HTR-8/SVneo (cell line): ENCODE results near the gene BMP6.
"Not testable (repeated sequence)": the region's sequence is repeated elsewhere in the genome, so short reads cannot be mapped to it uniquely, and the experiment has no call there.

ENCODE experiments used
- DNase-seq: peaks from one replicate; pipeline ENCODE4 v3.0.0; 2011; ENCODE audit warnings: low spot score, mixed read lengths; ENCODE audit not compliant: insufficient read length
- FAIRE-seq: peaks from 2 replicates; lab custom pipeline; 2011; peaks lifted over from hg19 to GRCh38; lab: Jason Lieb, UNC

BMP6 gene

DNA sequence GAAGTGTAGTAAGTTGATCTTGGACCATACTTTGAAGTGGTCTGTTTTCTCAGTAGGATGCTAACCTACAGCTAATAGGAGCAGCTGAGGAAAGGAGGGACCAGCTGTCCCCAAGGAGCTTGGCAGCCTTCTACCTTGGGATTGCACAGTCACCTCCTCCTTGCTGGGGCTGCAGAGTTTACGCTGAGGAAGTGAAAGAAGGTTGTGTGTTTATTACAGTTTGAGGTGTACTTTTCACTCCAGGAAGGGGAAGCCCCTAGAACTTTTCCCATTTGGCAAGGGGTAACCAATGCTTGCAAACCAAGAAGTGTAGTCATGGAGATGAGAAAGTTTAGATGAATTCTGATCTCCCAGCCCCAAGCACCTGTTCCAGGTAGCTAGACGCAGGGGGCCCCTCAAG is 58.8 kb downstream of the BMP6 start:
- no peak for FAIRE-seq
- DNase-seq: no peak

DNA sequence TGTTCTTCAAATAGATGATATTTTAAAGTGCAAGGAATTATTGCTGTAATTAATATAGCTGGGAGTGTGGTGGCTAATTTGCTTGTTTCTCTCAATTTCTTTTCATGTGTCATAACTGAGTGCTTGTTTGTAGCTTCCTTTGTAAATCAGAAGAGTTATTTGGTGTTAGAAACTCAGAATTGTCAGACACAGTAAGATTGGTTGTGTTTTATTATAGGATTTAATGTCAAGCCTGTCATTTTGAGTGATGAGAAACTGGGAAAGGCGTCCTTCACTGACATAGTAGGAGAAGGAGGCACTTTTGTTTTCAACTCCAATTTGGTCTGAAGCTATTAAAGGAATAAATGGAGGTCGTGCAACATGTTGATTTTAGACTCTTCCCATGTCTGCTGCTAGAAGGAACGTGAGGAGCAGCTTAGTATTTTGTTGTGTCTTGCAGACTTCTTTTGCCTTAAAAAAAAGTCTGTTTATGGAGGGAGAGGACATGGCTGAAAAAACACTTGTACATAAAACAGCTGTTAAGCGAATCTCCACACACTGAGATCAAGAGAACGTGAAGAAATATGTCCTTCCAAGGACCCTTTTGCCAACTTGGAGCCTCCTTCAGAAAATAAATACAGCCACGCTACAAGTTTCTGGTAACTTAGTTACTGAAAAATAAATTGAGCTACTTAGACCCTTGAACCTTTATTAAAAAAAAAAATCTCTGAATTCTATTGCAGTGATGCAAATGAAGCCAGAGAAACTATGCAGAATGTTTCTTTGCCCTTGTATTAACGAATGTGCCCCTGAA is 59.5 kb downstream of the BMP6 start:
- no peak for FAIRE-seq

DNA sequence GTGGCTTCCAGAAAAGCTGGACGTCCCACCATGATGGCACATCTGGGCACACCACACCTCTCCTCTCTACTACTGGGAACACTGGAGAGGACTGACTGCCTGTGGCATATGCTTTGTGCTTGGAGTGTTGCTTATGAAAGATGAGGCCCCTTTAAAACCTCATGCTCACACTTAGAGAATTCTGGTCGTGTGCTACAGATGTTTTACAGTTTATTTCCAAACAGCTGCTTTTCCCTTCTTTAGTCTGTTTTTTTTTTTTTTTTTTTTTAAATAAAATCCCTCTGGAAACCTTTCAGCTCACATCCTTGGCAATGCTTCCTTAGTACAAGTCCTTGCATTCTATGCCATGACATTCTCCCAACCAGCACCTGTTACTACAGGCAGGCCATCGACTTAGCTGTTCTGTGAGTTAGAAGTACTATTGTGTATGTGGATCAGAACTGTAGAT is 60.3 kb downstream of the BMP6 start:
- FAIRE-seq: no peak
- DNase-seq: no peak

More for the DNA sequence above, 59.5 kb downstream of the BMP6 start:
- no peak for DNase-seq

DNA sequence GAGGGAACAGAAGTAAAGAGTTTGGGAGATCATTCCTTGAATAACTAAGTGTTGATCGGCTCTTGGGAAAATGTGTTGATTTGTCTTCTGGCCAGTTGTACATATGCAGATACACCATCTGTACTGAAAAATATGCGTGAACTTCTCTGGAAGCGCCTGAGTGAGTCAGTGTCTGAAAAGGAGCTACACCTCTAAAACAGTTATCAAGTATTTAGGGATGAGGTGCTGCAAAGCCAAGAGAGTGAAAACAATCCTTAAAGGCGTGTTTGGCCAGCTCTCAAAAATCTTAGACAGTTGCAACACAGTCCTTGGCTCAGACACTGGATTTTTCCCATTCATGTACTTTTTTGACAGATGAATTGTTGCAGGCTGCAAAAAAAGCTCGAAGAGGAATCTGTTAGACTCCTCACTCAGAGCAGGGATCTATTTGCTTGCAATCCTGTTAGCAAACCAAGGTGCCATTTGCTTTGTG is 61.3 kb downstream of the BMP6 start:
- FAIRE-seq (no peak), DNase-seq (no peak)

DNA sequence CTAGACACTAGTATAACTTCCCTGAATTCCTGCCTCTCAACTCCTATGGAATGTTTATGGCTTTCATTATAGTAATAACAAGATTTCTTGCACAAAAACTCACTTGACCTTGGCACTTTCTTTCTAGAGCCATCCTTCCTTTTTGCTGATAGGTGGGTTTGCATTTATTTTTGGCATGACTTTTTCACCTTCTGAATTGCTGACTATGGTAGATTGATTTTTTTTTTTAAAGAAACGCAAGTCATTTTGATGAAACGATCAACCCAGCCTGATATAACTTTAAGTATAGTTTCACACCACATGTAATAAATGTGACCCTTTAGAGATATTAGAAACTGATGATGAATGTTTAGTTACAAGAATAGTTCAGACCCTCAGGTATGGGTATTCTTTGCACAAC is 61.8 kb downstream of the BMP6 start:
- FAIRE-seq: no peak
- DNase-seq: no peak

DNA sequence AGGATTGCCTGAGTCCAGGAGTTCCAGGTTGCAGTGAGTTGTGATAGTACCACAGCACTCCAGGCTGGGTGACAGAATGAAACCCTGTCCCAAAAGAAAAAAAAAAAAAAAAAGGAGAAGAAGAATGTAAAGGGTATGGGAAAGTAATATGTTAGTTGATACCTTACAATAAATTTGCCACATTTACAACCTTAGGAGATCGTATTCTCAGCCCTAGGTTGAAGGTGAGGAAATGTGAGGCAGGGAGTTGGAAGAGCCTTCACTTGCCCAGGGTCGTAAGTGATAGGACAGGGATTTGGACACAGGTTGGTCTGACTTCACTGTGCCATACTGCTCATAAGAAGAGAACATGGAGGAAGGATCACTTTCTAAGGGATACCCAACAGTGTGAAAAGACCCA is 68.6 kb downstream of the BMP6 start:
- DNase-seq (no peak), FAIRE-seq (no peak)

DNA sequence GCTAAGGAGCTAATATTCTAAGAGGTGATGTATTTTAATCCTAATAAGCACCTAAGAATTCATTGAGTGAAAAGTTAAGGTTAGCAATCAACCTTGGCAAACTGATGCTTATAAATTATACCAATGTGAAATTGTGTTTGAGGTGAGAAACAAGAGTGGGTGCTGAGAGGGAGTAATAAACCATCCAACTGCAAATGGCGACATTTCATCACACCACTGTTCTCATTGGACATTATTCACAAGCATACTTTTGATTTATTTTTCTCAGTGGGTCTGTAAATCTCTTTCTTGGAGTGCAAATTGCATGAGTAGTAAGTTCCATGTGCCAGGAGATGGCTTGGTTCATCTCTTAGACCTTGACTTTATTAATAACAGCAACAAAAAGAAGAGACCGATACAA is 71.5 kb downstream of the BMP6 start:
- FAIRE-seq (no peak), DNase-seq (no peak)

DNA sequence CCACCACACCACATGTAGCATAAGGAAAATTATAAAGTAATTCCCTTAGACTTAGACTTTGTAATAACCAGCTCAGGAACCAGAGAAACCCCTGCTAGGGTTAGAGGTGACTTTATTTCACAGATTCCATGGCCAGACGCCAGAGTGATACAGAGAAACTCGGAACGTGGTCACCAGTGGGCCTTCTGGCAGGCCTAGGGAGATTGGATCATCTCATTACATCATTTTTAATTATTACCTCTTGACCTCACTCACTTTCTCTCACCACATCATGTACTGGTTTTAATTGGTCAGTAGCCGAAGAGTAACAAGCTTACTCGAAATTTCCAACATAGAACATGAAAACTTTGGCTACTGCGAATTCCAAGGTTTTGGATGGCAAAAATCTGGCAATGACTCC is 72.9 kb downstream of the BMP6 start:
- DNase-seq (no peak), FAIRE-seq (no peak)

DNA sequence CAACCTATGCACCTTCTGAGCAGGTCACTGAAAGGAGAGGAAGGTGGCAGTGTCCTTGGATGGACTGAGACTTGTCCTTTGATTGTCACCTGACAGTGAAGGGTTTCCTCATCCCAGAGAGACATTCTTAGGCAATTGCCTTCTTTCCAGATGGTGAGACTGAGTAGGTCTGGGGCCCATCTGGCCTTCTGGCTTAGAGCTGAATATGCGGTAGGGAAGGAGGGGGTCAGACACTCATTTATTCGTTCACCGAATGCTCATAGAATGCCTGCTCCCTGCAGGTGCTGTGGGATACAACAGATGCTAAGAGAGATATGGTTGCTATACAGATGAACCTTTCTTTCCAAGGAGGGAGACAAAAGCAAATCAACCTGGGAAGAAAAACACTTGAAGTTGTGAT is 76.8 kb downstream of the BMP6 start:
- no peak for FAIRE-seq
- DNase-seq: no peak

DNA sequence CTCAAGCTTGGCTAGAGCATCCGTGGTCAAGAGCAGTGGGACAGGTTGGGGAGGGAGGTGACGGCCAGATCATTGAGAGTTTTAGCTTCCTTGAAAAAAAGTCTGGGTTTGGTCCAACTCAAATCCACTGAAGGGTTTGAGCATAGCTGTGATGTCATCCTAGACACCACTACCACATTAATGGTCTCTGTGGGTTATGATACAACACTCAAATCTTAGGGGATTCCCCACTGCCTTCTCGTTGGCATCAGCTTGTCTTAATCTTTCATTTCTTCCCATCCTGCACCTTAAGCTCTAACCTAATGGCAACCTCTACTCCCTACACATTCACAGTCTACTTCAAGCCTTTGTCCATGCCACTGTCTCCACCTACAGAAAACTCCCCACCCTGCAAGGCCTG is 77.3 kb downstream of the BMP6 start:
- FAIRE-seq (no peak), DNase-seq (no peak)

DNA sequence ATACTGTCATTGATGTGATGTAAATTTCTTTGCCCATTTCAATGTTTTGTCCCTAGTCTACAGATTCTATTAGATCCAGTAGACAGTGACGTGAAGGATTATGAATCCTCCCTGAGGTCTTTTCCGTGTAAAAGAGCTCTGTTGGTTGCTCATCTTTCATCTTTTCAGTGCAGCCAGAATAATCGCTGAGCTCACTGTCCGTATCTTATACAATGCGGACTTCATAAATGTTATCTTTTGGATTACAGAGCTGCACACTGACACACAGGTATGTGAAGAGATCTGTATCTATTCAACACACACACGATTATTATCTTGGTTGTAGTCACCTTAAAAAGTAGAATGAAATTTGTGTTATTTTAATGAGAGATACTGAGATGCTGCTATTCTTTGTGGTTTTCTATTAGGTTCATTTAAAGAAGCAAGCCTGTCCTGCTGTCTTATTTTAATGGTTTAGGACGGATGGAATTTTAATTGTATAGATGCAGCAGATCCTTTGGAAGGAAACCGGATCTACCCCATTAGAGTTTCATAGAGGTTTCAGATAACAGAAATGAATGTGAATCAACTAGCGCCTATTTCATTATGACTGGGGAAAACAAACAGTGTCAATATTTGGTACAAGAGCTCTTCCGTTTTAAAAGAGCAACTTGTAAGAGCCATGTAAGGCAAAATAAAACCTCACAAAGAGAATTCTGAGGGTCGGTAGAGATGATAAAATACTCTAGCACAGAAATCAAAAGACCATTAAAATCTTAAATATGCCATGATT is 79.4 kb downstream of the BMP6 start:
- FAIRE-seq: no peak
- no peak for DNase-seq

DNA sequence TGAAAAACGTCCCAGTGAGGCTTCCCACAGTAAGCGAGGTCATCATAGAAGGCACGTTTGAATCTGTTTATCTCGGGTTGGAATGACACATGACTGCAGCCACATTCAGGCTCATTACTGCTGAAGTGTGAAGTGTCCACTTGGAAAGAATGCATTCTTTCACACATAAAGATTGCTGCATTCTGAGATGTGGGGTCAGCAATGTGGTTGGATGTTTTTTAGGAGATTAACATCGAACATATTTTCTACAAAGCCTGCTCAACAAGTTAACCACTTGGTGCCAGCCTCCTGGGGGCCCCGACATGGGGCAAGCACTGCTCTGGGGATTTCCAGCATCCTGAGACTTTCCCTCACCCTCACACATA is 79.9 kb downstream of the BMP6 start:
- DNase-seq: no peak
- no peak for FAIRE-seq

DNA sequence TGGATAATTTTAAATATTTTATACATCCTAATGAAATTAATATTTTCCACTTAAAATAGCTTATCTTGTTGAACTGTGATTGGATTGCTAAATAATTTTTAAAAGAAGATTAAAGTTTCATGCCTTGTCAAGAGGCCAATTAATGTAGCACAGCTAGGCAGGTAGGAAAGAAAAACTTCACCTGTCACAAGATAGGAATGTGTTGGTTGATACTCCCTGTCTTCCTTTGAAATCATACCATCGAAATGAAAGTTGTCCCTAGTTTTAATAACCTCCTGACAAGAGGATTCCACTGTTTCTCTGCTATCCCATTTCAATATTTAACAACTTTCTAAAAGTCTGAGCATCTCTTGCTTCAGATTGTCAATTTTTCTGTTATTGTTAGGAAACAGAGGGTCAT is 80.8 kb downstream of the BMP6 start:
- FAIRE-seq (no peak), DNase-seq (no peak)

DNA sequence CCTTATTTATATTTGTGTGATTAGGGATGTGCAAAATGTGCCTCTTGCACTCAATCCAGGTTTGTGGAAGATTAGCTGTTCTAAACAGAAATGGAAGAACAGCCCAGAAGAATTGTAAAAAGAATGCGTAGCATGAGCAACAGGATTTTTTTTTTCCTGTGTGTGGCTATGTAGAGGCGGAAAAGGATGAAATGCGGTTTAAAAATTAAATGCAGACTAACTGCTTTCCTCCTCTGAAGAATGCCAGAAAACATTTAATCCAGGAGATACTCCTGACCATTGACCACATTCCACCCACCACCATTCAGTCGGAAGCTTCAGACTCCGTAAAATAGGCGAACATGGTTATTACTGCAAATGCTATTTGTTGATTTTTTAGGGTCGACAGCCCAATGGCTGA is 83.4 kb downstream of the BMP6 start:
- DNase-seq (no peak), FAIRE-seq (no peak)

DNA sequence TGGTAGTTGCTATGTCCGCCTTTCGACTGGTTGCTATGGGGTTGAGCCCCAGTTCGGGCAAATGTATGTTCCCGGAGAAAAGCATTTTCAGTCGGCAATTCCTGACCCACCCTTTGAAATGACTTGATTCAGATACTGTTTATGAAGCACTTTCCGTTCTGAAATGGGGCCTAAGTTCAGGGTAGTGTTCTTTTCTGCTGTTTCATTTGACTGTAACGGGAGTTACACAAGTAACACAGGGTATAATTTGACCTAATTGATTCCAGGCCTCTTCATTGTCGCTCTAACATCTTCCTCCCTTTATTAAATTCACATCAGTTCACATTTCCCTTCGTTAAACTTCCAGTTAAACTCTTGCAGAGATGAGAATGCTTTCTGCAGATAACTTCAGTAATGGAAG is 85.5 kb downstream of the BMP6 start:
- DNase-seq (no peak), FAIRE-seq (no peak)

DNA sequence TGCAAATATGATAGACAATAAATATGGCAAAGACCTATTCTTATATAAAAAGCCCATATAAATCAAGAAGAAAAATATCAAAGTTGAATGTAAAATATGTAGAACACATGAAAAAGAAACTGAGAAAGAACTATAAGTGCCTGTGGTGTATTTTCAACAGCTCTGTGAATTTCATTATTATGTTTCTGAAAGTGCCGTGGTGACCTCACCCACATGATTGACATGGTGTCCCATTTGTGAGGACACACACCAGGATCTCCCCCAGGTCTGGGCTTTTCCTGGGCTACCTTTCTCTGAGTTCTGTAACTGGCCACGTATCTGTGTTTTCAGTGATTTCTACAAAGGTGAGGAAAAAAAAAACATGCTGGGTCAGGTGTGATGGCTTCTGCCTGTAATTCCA is 86.7 kb downstream of the BMP6 start:
- DNase-seq: no peak
- no peak for FAIRE-seq

DNA sequence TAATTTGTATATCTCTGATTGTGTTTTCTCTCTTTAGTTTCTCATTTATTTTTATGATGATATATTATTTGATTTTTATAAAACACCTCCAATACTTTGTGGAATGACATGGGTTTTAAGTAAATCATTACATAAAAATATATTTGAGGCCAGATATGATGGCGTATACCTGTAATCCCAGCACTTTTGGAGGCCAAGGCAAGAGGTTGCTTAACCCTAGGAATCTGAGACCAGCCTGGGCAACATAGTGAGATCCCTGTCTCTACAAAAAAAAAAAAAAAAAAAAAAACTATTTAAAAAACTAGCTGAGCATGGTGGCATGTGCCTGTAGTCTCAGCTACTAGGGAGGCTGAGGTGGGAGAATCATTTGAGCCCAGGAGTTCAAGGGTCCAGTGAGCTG is 87.3 kb downstream of the BMP6 start:
- DNase-seq (no peak), FAIRE-seq (no peak)

DNA sequence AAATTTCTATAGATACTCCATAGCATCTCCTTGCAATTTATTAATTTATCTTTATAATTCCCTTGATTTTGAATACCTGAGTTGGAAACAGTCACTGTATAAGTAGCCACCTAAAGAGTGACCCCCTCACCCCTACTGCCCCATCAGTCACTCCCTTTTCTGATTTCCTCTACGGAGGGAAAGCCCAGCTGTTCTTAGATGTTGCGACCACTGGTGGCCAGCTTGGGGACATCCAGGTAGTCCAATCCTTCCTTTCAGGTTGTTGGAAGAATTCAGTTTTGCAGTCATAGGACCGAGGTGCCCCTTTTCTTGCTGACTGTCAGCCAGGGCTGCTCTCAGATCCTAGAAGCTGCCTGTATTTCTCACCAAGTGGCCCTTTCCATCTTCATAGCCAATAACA is 87.8 kb downstream of the BMP6 start:
- FAIRE-seq: no peak
- DNase-seq: no peak

DNA sequence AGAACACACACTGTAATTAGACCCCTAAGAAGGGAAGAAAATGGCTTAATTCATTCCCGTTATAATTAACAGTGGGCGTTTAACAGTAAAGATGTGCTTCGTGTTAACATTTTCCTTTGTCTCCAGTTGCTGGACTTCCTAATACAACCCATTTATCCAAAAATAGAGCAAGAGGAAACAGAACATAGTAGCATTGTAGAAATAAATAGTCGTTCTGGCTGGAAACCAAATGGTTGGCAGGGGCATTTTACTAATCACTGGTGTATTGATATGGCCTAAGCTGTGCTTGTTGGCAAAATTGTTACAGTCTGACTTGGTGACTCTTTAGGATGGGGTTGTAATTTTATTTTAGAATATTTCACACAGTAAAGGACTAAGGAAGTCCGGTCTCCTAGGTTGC is 89.8 kb downstream of the BMP6 start:
- DNase-seq (no peak), FAIRE-seq (no peak)

DNA sequence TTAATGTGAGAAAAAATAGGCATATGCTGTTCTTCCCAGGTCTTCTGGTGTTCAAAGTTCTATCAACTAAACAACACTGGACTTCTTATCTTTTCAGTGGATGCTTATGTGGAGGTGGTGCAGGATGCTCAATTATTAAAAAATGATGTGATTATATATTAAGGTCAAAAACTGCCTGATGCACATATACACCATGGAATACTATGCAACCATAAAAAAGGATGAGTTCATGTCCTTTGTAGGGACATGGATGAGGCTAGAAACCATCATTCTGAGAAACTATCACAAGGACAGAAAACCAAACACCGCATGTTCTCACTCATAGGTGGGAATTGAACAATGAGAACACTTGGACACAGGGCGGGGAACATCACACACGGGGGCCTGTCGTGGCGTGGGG is 91.3 kb downstream of the BMP6 start:
- not testable (repeated sequence) for FAIRE-seq, DNase-seq
